ENCODE data around the gene OXNAD1.

OXNAD1 gene

GRCh38 chr3:16332904-16333426, 68.0 kb downstream of the OXNAD1 start:
- no peak for DNase-seq

- DNase-seq: no peak
Measured at GRCh38 chr3:16334909-16335308, 69.9 kb downstream of the OXNAD1 start.

- DNase-seq: no peak
Measured at GRCh38 chr3:16335333-16335732, 70.3 kb downstream of the OXNAD1 start.

GRCh38 chr3:16335772-16336645, 71.0 kb downstream of the OXNAD1 start:
- no peak for DNase-seq

- no peak for DNase-seq
Measured at GRCh38 chr3:16336825-16337224, 71.8 kb downstream of the OXNAD1 start.

- DNase-seq: no peak
Measured at GRCh38 chr3:16337856-16338540, 73.0 kb downstream of the OXNAD1 start.

- DNase-seq: no peak
Measured at GRCh38 chr3:16338999-16339398, 74.0 kb downstream of the OXNAD1 start.

- DNase-seq: no peak
Measured at GRCh38 chr3:16343101-16343500, 78.1 kb downstream of the OXNAD1 start.

- no peak for DNase-seq
Measured at GRCh38 chr3:16346413-16347081, 81.5 kb downstream of the OXNAD1 start.

- DNase-seq: no peak
Measured at GRCh38 chr3:16347548-16347947, 82.5 kb downstream of the OXNAD1 start.

- DNase-seq: no peak
Measured at GRCh38 chr3:16349986-16350596, 85.1 kb downstream of the OXNAD1 start.

- no peak for DNase-seq
Measured at GRCh38 chr3:16350597-16351318, 85.7 kb downstream of the OXNAD1 start.

- DNase-seq: no peak
Measured at GRCh38 chr3:16352428-16352827, 87.4 kb downstream of the OXNAD1 start.

GRCh38 chr3:16354291-16354690, 89.3 kb downstream of the OXNAD1 start:
- DNase-seq: no peak

All from NCI-H2107 (cell line).